HG03139 (cell line): Measurements from ENCODE around the gene RNU6-9.
"Not testable (repeated sequence)": the region's sequence is repeated elsewhere in the genome, so short reads cannot be mapped to it uniquely, and the experiment has no call there.

Experiments
- ATAC-seq: cut with Tn5 transposase; IDR thresholded peaks from one replicate; pipeline ENCODE4 v1.9.1; 2021; ENCODE audit not compliant: unreplicated experiment

Gene RNU6-9

DNA sequence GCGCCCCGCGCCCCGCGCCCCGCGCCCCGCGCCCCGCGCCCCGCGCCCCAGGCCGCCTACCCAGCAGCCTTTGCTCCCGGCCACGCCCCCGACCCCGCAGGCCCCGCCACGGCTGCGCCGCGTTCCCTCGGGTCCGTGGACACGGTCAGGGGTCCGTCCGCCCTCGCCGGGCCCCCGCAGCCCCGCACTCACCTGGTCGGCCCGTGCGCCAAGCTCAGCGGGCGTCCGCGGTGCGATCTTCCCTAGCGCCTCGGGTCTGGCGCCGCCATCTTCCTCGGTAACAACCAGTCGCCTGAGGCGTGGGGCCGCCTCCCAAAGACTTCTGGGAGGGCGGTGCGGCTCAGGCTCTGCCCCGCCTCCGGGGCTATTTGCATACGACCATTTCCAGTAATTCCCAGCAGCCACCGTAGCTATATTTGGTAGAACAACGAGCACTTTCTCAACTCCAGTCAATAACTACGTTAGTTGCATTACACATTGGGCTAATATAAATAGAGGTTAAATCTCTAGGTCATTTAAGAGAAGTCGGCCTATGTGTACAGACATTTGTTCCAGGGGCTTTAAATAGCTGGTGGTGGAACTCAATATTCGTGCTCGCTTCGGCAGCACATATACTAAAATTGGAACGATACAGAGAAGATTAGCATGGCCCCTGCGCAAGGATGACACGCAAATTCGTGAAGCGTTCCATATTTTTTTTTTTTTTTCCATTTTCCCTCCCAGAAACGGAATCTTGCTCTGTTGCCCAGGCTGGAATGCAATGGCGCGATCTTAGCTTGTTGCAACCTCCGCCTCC, at the start of gene RNU6-9, which contains the start of gene MED16:
TSS of gene RNU6-9 (plus strand) at position 591 of the 796 bp plus-strand sequence.
TSS of gene MED16 (minus strand) at position 294 of the 796 bp plus-strand sequence. CDS start 2,056 bp downstream, outside the sequence.
- ATAC-seq: peak; percentile 79

DNA sequence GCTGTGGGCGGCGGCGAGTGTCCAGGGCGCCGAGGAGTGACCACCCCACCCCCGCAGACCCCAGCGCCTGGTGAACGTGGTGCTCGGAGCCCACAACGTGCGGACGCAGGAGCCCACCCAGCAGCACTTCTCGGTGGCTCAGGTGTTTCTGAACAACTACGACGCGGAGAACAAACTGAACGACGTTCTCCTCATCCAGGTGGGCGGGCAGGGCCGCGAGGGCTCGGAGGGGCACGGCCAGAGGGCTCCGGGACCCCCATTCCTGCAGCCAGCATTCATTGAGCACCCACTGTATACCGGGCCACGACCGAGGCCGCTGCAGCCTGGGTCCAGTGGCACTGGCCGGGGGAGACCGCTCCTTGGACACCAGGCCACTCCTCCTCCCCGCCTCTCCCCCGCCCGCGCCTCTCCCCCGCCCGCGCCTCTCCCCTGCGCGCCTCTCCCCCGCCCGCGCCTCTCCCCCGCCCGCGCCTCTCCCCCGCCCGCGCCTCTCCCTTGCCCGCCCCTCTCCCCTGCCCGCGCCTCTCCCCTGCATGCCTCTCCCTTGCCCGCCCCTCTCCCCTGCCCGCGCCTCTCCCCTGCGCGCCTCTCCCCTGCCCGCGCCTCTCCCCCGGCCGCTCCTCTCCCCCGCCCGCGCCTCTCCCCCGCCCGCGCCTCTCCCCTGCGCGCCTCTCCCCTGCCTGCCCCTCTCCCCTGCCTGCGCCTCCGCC, 49.3 kb upstream of the RNU6-9 start:
- ATAC-seq: no peak

DNA sequence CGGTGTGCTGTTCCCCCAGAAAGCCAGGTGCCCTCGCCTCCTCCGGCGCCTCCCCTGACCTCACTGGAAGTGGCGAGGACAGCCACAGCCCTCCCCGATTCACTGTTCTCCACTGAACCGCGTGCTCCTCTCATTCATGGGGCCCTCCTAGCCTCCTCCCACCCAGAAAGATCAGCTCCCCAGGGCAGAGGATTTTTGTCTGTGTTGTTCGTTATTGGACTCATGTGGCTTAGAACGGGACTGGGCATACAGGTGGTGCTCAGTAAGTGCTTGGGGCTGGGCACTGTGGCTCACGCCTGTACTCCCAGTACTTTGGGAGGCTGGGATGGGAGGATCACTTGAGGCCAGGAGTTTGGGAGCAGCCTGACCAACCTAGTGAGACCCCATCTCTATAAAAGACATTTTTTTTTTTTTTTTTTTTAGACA, 48.7 kb upstream of the RNU6-9 start:
- no peak for ATAC-seq

DNA sequence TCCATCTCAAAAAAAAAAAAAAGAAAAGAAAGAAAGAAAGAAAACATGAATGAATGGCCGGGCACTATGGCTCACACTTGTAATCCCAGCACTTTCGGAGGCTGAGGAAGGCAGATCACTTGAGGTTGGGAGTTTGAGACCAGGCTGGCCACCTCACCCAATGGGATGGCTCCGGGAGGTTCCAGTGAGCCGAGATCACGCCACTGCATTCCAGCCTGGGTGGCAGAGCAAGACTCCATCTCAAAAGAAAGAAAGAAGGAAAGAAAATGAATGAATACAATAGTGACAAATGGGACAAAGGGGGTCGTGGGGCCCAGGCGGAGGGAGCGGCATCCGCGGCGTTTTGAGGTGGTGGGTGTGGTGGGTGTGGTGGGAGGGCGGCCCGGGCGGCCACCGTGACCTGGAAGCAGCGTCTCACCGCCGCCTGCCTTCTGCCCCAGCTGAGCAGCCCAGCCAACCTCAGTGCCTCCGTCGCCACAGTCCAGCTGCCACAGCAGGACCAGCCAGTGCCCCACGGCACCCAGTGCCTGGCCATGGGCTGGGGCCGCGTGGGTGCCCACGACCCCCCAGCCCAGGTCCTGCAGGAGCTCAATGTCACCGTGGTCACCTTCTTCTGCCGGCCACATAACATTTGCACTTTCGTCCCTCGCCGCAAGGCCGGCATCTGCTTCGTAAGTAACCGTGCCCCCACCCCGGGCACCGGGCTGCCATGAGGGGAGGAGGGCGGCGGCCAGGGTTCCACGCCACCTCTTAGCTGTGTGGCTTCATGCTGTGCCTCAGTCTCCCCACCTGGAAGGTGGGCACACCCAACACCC, 47.4 kb upstream of the RNU6-9 start:
- ATAC-seq: no peak

DNA sequence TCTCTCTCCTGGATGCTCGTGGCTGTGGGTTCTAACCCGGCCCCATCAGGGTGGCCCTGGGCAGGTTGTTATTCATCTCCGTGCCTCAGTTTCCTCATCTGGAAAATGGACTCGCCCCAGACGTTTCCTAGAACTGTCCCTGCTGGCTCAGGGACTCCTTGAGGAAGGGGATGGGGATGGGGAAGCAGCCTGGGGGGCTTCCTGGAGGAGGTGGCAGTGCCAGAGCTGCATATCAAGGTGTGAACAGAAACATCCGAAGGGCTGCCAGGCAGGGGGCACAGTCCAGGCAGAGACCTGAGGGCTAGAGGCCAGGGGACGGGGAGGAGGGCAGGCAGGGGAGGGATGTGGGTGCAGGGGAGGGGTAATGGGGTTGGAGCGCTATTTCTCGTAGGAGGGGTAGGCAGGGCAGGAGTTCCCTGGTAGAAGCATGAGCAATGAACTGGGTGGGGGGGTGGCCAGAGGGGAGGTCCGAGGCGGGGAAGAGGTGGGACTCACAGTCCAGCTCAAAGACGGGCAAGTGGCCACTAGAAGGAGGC, 44.8 kb upstream of the RNU6-9 start:
- ATAC-seq: no peak

DNA sequence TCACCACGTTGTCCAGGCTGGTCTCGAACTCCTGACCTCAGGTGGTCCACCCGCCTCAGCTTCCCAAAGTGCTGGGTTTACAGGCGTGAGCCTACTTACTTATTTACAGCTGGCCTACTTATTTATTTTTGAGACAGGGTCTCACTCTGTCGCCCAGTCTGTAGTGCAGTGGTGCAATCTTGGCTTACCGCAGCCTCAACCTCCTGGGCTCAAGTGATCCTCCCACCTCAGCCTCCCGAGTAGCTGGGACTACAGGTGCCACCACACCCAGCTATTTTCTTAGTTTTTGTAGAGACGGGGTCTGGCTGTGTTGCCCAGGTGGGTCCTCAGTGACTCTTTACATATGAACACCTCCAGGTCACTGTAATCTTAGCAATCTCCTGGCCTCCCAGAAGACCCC, 44.1 kb upstream of the RNU6-9 start:
- ATAC-seq: not testable (repeated sequence)

DNA sequence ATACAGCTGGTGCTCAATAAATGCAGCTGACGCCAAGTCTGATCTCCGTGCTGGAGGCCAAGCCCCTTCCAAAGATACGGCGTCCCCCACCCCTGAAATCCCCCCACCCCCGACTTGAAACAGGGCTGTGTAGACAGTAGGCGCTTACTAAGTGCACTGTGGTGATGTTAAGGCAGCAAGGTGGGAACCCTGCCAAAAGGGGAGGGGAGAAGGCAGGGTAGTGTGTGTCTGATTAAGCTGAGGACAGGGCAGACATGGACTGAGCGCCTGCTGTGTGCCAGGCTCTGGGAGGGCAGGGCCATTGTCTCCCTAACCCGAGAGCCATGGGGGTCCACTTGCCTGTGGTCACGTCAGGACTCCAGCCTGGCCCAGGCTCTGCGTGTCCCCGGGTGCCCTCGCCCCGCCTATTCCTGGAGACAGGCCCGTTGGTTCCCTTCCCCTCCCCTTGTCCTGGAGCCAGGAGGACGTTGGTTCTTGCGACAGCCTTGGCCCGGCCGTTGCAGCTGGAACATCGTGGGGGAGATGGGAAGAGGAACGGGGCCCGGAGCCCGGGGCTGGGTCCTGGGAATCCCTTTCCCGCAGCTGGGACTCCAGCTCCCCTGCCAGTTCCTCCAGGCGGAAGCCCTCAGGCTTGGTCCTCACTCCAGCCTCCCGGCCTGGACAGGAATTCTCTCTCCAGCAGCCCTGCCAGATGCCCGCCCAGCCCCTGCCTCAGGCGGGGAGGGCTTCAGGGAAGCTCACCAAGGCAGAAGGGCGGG, 42.9 kb upstream of the RNU6-9 start:
- no peak for ATAC-seq

DNA sequence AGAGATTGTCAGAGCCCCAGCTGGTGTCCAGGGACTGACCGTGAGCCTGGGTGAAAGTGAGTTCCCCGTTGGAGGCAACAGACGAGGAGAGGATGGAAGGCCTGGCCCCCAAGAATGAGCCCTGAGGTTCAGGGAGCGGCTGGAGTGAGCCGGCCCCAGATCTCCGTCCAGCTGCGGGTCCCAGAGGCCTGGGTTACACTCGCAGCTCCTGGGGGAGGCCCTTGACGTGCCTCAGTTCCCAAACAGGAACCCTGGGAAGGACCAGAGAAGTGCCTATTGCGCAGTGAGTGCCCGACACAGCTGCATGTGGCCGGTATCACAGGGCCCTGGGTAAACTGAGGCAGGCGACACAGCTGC, 42.3 kb upstream of the RNU6-9 start:
- ATAC-seq: no peak

DNA sequence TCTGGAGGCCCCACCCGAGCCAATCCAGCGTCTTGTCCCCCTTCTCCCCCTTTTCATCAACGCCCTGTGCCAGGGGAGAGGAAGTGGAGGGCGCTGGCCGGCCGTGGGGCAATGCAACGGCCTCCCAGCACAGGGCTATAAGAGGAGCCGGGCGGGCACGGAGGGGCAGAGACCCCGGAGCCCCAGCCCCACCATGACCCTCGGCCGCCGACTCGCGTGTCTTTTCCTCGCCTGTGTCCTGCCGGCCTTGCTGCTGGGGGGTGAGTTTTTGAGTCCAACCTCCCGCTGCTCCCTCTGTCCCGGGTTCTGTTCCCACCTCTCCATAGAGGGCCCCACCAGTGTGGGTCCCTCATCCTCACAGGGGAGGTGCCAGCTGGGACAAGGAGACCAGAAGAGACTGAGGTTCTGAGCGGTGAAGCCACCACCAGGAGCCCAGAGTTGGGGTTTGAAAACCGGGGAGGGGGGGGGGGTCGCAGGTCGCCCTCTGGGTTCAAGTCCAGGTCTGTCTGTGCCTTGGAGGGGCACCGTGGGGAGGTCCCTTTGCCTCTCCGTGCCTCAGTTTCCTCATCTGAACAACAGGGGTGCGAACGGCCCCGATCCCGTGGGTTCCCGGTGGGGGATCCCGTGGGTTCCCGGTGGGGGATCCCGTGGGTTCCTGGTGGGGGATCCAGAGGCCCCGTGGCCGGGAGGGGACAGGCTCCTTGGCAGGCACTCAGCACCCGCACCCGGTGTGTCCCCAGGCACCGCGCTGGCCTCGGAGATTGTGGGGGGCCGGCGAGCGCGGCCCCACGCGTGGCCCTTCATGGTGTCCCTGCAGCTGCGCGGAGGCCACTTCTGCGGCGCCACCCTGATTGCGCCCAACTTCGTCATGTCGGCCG, 40.9 kb upstream of the RNU6-9 start, which contains the start of gene ELANE:
TSS of gene ELANE (plus strand) at position 168 of the 878 bp plus-strand sequence. CDS start at position 194, 26 bp downstream.
- ATAC-seq: no peak

DNA sequence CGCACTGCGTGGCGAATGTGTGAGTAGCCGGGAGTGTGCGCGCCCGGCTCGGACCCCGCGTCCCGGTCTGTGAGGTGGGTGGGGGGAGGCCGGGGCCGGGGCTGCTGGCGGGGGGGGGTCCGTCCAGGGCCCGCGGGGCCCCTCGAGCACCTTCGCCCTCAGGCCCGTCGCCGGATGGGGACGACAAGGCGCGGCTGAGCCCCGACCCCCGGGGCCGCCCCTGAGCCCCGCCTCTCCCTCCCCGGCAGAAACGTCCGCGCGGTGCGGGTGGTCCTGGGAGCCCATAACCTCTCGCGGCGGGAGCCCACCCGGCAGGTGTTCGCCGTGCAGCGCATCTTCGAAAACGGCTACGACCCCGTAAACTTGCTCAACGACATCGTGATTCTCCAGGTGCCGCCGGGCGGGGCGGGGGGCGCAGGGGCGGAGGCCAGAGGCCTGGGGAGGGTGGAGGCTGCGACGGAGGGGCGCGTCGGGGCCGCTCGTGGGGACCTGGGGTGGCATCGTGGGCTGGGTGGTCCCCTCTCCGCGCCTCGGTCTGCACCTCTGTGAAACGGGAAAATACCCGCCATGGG, 40.2 kb upstream of the RNU6-9 start:
- no peak for ATAC-seq

DNA sequence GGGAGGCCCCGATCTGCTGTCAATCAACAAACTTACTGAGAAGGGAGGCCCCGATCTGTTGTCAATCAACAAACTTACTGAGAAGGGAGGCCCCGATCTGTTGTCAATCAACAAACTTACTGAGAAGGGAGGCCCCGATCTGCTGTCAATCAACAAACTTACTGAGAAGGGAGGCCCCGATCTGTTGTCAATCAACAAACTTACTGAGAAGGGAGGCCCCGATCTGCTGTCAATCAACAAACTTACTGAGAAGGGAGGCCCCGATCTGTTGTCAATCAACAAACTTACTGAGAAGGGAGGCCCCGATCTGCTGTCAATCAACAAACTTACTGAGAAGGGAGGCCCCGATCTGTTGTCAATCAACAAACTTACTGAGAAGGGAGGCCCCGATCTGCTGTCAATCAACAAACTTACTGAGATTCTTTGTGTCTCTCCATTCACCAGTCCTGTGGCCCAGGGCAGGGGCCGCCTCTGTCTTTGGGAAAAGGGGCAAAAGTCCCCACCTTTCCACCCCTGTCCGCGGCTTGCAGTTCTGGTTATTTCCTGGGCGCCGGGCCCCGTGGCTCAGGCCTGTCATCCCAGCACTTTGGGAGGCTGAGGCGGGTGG, 39.6 kb upstream of the RNU6-9 start:
- not testable (repeated sequence) for ATAC-seq

DNA sequence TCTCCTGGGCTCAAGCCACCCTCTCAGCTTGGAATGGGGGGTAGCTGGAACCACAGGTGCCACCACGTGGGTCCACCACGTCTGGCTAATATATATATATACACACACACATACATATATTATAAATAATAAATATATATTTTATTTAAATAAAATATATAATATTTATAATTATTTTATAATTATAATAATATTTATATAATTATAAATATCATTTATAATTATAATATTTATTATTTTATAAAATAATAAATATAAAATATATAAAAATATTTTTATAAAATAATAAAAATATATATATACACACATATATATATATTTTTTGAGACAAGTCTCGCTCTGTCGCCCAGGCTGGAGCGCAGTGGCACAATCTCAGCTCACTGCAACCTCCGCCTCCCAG, 38.7 kb upstream of the RNU6-9 start:
- no peak for ATAC-seq

DNA sequence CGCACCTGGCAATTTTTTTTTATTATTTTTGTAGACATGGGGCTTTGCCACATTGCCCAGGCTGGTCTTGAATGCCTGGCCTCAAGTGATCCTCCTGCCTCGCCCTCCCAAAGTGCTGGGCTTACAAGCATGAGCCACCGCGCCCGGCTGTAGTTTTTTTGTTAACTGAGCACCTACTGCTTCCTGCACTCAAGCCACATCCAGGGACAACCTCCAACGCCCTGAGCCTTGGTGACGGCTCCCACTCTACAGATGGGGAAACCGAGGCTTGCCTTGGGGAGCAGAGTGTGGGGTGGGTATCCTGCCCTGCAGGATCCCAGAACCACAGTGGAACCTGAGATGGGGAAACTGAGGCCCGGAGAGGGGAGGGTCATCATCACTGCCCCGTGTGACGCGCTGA, 38.1 kb upstream of the RNU6-9 start:
- no peak for ATAC-seq

DNA sequence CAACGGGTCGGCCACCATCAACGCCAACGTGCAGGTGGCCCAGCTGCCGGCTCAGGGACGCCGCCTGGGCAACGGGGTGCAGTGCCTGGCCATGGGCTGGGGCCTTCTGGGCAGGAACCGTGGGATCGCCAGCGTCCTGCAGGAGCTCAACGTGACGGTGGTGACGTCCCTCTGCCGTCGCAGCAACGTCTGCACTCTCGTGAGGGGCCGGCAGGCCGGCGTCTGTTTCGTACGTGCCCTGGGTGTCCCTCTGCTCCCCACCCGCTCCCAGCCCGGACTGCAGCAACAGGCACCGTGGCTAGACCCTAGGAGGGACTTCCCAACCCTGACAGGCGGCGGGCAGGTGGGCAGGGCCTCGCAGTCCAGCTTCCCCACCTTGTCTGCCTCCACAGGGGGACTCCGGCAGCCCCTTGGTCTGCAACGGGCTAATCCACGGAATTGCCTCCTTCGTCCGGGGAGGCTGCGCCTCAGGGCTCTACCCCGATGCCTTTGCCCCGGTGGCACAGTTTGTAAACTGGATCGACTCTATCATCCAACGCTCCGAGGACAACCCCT, 37.6 kb upstream of the RNU6-9 start:
- no peak for ATAC-seq

DNA sequence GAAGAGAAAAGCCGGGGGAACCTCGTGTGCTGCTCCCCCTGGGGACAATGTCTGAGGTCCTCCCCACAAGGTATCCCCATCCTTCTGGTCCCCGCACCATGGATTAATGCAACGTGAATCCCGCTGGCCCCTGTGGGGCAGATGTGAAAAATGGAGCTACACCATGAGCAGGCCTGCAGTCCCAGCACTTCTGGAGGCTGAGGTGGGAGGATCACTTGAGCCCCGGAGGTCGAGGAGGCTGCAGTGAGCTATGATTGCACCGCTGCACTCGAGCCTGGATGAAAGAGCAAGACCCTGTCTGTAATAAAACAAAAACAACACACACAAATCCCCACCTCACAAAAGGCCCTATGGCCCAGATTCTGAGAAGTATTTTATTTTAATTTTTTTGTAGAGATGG, 35.0 kb upstream of the RNU6-9 start:
- no peak for ATAC-seq

DNA sequence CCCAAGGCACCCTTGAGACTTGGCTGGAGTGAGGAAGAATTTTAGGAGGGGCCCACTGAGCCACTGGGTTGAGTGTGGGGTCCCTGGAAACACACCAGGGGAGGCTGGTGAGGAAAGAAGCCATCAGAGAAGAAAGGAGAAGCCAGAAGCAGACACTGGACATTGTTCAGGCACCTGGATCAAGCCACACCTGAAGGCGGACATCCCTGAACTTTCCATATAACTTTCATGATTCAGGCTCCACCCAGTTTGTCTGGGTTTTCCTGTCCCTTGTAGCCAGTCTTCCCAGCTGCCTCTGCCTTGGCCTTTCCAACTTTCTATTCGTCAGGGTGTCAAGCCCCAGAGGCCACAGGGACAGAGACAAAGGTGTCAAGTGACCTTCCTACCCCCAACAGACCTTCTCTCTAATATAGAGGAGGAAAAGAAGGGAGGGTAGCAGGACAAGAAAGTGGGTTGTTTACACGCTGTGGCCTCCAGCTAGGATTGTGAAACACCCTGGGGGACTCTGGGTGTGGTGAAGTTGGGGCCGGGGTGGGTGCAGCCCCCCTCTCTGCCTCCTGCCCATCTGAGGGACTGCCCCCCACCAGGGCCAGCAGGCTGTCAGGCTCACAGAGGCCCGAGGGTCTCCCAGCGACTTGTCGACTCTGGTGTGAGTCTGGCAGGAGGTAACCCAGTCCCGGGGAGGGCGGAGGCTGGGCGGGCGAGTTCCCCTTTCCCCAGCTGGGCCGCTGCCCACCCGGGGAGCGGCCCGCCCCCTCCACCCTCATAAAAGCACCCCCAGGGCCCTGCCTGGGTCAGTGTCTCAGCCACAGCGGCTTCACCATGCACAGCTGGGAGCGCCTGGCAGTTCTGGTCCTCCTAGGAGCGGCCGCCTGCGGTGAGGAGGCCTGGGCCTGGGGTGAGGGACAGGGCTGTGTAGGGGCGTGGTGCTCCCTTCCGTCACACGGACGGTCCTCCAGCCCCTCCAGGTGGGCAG, 34.1 kb upstream of the RNU6-9 start, which contains the start of gene CFD:
TSS of gene CFD (plus strand) at position 797 of the 976 bp plus-strand sequence. CDS start at position 823, 26 bp downstream.
- ATAC-seq: no peak

DNA sequence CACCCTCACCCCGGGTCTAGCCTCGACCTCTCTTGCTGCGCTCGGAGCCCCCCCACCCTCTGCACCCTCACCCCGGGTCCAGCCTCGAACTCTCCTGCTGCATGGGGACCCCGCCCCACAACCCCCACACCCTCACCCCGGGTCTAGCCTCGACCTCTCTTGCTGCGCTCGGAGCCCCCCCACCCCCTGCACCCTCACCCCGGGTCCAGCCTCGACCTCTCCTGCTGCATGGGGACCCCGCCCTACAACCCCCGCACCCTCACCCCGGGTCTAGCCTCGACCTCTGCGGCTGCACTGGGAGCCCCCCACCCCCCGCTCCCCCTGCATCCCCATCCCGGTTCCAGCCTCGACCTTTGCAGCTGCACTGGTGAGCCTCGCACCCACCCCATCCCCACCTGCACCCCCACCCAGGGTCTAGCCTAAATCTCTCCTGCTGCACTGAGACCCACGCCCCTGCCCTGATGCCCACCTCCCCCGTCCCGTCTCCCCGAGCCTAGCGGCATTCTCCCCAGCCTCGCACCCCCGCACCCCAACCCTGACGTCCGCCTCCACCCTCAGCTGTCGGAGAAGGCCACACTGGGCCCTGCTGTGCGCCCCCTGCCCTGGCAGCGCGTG, 32.0 kb upstream of the RNU6-9 start:
- ATAC-seq: no peak
